Breast epithelium (tissue), 3 donors: ENCODE results near the gene RAD21L1.

Experiments
- CTCF ChIP-seq, 3 donors: fragments of 450-650 bp; IDR thresholded peaks; one replicate each; pipeline ENCODE4 v1.5.1; 2016 to 2017; ENCODE audit warnings: antibody characterized with exemption in 3 of 3, mild to moderate bottlenecking in 3 of 3, moderate library complexity in 3 of 3
- POLR2A ChIP-seq: fragments of 450-650 bp; IDR thresholded peaks from one replicate; pipeline ENCODE4 v1.6.1; 2016; ENCODE audit warnings: antibody characterized with exemption, mild to moderate bottlenecking, moderate library complexity

- TF ChIP-seq POLR2A (no peak), CTCF (IDR thresholded peaks at IDR 0.05) (no peak)
These were observed 3.7 kb downstream of the RAD21L1 start for GRCh38 chr20:1229541-1229940.
